Kidney epithelial cell (primary cell): ENCODE measurements around the gene MAP1B. TPM values are rescaled to one million over a fixed set of nuclear protein-coding genes. Genes with fewer than 3 reads are reported as not detected.

Experiments
- DNase-seq: peaks from one replicate; pipeline ENCODE4 v3.0.0-alpha.2; 2010; ENCODE audit warnings: low read depth
- H3K27me3 ChIP-seq: 2 replicates; pipeline ENCODE4 v1.6.0; 2011; ENCODE audit warnings: low read length; ENCODE audit not compliant: control insufficient read depth, insufficient read depth
- H3K36me3 ChIP-seq: 2 replicates; pipeline ENCODE4 v1.5.1; 2011; ENCODE audit warnings: low read length; ENCODE audit not compliant: control insufficient read depth, insufficient read depth
- H3K4me3 ChIP-seq: 2 replicates; pipeline ENCODE4 v1.5.1; 2011; ENCODE audit warnings: low read depth, mild to moderate bottlenecking, control low read depth, low read length
- total RNA-seq: library from RNA; depleted of rRNA; stranded (reverse); fragments of >200 nt; gene quantifications from 2 replicates; pipeline ENCODE4 v1.2.3, GENCODE V29; 2015
- TF ChIP-seq, protein P1 (sequence below): IDR thresholded peaks from 2 replicates; pipeline ENCODE4 v1.5.1; 2011; ENCODE audit warnings: mild to moderate bottlenecking, moderate library complexity, low read length, control low read depth, inconsistent platforms; ENCODE audit not compliant: insufficient read depth, poor library complexity, severe bottlenecking

The MAP1B gene
- total RNA-seq, 1 donor from 2014 or later: 136 TPM

DNA sequence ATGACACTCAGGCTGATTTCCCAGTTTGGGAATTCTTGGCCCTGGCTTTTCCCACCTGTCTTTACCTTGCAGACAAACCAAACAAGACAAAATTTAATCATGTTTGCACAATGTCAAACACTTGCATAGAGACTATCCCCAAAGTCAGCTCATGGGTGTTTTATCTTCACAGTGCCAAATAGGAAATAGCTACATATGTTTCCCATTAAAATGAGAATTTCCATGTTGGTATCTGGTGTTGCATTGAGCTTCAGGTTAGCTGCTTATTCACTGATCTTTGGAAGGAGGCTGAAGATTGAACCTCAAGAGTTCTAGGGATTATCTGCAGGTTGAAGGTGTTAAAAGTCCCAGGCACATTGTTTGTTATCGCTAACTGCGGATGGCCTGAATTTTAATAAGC is 19.5 kb downstream of the MAP1B start:
- Histone ChIP-seq H3K4me3 (no peak overlapping the region), H3K36me3 (peaks cover 1% of the 10 kb centered on the region), H3K27me3 (no peaks in the 10 kb centered on the region)
- no peak for DNase-seq
- TF ChIP-seq, protein P1, sequence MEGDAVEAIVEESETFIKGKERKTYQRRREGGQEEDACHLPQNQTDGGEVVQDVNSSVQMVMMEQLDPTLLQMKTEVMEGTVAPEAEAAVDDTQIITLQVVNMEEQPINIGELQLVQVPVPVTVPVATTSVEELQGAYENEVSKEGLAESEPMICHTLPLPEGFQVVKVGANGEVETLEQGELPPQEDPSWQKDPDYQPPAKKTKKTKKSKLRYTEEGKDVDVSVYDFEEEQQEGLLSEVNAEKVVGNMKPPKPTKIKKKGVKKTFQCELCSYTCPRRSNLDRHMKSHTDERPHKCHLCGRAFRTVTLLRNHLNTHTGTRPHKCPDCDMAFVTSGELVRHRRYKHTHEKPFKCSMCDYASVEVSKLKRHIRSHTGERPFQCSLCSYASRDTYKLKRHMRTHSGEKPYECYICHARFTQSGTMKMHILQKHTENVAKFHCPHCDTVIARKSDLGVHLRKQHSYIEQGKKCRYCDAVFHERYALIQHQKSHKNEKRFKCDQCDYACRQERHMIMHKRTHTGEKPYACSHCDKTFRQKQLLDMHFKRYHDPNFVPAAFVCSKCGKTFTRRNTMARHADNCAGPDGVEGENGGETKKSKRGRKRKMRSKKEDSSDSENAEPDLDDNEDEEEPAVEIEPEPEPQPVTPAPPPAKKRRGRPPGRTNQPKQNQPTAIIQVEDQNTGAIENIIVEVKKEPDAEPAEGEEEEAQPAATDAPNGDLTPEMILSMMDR: no peak

GRCh38 chr5:72129725-72130124 is 22.4 kb downstream of the MAP1B start:
- H3K27me3 ChIP-seq: no peaks in the 10 kb centered on the region
- TF ChIP-seq, protein P1: no peak
- no peak for DNase-seq
- H3K36me3 ChIP-seq: no peaks in the 10 kb centered on the region
- no peak overlapping the region for H3K4me3 ChIP-seq

DNA sequence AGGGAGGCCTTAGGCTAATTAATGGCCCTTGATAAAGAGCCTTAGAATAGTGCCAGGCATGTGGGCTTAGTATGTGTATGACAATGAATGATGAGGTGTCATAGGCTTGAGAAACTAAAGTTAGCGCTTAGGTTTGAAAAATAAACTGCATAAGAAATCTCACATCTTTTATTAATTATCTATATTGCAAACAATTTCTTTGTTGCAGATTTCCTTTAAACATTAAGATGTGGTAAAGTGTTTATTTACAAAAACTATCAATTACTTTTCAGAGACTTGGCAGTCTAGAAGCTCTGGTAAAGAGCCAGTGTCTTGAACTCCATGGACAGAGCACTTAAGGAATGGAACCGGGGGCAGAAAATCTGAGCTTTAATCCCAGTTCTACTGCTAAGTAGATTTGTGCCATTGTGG is 23.1 kb downstream of the MAP1B start:
- TF ChIP-seq, protein P1: no peak
- Histone ChIP-seq H3K27me3 (no peaks in the 10 kb centered on the region), H3K36me3 (no peaks in the 10 kb centered on the region), H3K4me3 (no peak overlapping the region)
- DNase-seq: no peak

DNA sequence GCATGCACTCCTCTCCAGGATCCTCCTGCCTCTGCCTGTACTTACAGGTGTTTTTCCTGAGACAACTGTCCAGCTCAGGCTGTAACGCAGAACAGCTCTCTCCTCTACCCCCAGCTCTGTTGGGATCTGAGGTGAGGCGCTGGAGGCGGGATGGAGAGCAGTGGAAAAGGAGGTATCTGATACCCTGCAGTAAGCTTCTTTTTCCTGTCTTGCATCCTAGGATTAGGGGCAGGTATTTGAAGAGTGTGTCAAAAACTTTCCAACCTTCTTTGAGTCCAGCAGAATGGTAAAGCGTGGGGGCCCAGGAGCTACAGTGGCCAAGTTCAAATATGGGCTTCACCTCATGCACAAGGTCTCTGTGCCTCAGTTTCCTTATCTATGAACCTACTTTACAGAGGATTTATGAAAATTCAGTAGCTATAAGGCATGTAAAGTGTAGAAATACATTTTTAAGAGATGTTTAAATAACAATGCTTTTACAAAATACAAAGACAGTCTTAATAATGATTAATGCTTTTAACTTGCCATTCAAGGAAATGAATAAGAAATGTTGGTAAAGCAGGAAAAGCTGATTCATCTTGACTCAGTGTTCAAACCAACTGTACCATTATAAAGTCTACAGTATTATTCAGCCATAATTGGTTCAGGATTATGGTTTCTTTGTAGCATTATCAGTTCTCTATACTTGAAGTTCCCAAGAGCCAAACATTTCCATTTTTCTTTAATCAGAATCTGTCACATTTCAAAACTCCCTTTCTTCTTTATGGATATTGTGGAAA is 26.1 kb downstream of the MAP1B start:
- DNase-seq: no peak
- TF ChIP-seq, protein P1: no peak
- Histone ChIP-seq H3K27me3 (no peaks in the 10 kb centered on the region), H3K4me3 (no peak overlapping the region), H3K36me3 (no peaks in the 10 kb centered on the region)

DNA sequence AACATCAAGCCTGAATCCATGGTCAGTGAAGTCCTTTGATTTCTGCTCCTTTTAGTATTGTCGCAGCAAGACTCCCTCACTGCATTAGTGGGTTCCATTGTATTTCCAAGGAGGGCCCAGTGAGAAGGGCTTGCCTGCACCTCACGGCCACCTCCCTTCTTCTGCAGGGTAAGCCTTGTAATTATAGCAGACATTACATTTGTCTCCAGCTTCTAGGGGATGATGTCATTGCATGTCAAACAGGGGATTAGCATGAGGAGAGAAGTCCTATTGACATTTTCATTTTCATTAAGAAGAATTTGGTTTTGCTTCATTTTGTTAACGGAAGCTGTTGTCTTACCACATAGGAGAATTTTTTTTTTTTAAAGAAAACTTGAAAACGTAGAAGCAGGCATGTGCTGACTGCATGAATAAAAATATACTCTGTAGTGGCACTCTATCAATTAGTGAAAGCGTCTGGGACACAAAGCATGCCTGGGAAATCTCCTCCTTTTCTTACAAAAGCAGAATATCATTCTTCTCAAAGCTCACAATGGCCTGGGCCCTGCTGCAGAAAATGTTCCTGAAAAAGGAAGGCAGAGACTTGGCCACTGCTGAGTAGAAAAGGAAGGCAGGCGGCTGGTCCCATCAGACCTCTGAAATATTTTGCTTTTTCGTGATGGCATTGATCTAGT is 27.1 kb downstream of the MAP1B start:
- DNase-seq: no peak
- TF ChIP-seq, protein P1: no peak
- Histone ChIP-seq H3K36me3 (no peaks in the 10 kb centered on the region), H3K4me3 (no peak overlapping the region), H3K27me3 (no peaks in the 10 kb centered on the region)
